Measurements from ENCODE around the gene DUSP28.
A peak's percentile ranks its signal among the peaks of the same experiment; 100 is the strongest.
"Not testable (repeated sequence)": the region's sequence is repeated elsewhere in the genome, so short reads cannot be mapped to it uniquely, and the experiment has no call there.

The DUSP28 gene

GRCh38 chr2:240528406-240529040 lies 31.6 kb upstream of the DUSP28 start:
- no peak for DNase-seq

- DNase-seq, result no peak
Observed at GRCh38 chr2:240529344-240529999, 30.7 kb upstream of the DUSP28 start.

GRCh38 chr2:240530181-240530580 lies 30.0 kb upstream of the DUSP28 start:
- DNase-seq, result no peak

- DNase-seq, result no peak
Observed at GRCh38 chr2:240531038-240531437, 29.1 kb upstream of the DUSP28 start.

DNA sequence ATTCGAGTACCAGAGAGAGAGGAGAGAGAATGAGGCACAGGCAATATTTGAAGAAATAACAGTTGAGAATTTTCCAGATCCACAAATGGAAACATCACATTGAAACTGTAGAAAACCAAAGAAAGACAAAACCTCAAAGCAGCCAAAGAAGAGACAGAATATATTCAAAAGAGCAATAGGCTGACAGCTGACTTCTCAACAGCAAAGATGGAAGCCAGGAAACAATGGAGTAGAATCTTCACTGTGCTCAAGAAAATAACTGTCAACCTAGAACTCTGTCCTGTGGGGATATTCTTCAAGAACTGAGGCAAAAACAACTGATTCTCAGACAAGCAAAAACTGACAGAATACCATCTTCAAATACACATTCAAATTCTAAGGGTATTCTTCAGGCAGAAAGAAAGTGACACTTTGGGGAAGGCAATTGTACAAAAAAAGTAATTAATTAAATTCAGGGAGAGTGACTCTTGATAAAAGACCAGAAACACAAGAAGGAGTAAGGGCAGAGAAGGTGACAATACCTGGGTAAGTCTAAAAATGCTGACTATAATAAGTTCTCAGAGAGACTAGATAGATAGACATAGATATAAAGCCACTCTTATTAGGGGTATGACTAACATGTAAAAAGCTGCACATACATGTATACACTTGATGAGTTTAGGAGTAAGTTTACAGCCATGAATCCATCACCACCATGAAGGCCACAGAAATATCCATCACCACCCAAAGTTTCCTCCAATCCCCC lies 28.0 kb upstream of the DUSP28 start:
- DNase-seq, result no peak

DNA sequence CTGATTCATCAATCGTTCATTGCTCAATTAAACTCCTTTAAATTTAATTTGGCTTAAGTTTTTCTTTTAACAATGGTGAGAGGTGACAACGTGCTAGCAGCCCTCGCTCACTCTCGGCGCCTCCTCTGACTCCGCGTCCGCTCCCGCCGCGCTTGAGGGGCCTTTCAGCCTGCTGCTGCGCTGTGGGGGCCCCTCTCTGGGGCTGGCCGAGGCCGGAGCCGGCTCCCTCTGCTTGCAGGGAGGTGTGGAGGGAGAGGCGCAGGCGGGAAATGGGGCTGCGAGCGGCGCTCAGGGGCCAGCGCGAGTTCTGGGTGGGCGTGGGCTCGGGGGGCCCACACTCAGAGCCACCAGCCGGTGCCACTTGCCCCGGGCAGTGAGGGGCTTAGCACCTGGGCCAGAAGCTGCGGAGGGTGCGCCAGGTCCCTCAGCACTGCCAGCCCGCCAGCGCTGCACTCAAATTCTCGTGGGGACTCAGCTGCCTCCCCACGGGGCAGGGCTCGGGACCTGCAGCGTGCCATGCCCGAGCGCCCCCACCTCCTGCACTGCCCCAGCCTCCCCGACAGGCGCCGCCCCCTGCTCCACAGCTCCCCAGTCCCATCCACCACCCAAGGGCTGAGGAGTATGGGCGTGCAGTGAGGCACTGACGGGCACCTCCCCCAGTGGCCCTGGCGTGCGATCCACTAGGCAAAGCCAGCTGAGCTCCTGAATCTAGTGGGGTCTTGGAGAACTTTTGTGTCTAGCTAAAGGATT lies 22.0 kb upstream of the DUSP28 start:
- DNase-seq, result no peak

- not testable (repeated sequence) for DNase-seq
Observed at GRCh38 chr2:240539101-240539500, 21.1 kb upstream of the DUSP28 start.

GRCh38 chr2:240539906-240540305 lies 20.3 kb upstream of the DUSP28 start:
- DNase-seq, result no peak

- no peak for DNase-seq
Observed at GRCh38 chr2:240551288-240551687, 8.9 kb upstream of the DUSP28 start.

DNA sequence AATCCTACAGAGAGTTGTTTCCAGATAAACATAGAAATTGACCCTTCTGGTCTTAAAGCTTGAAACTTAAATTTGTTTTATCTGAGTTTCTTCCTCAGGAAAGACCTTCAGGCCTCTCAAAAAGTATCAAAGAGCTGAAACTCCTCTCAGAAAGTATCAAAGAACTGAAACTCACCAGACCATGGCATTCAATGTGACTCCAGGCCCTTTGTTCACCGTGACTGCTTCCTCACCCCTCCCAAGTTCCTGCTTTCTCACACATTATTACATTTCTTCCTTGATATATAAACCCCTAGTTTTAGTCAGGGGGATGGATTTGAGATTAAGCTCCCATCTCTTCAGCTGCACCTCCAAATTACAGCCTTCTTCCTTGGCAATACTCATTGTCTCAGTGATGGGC lies 8.3 kb upstream of the DUSP28 start:
- DNase-seq, result no peak

GRCh38 chr2:240553956-240554480 lies 6.1 kb upstream of the DUSP28 start:
- DNase-seq, result no peak

GRCh38 chr2:240554767-240555493 lies 5.2 kb upstream of the DUSP28 start:
- DNase-seq, result no peak

DNA sequence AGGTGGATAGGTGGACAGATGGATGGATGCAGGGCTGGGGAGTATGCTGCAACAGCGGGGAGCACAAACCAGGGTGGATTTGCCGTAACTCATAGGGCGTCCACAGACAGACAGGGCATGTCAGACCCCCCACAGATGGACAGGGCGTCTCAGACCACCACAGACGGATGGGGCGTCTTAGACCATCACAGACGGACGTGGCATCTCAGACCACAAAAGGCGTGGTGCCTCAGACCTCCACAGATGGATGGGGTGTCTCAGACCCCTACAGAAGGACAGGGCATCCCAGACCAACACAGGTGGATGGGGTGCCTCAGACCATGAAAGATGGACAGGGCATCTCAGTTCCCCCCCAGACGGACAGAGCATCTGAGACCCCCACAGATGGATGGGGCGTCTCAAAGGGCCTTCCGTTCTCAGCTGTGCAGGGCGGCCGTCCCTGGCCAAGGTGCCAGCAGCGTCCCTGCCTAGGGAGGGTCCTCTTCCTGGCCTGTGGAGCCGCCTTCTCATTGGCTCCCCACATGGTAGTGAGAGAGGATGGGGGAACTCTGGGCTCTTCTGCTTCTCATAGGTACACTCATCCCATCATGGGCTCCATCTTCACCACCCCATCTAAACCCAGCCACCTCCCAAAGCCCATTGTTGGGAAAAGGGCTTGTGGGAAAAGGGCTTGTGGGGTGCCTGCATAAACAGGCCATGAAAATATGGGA lies 4.5 kb upstream of the DUSP28 start:
- DNase-seq, result no peak

GRCh38 chr2:240556553-240557100 lies 3.5 kb upstream of the DUSP28 start:
- DNase-seq, result no peak

GRCh38 chr2:240557101-240557751 lies 2.9 kb upstream of the DUSP28 start:
- no peak for DNase-seq

GRCh38 chr2:240557808-240558207 lies 2.3 kb upstream of the DUSP28 start, which contains the start of gene ANKMY1:
TSS of gene ANKMY1 (minus strand) at chr2:240557988. CDS start at chr2:240557335, 653 bp downstream.
- peak; percentile 2 for DNase-seq

- DNase-seq, result no peak
Observed at GRCh38 chr2:240558236-240558761, 1.9 kb upstream of the DUSP28 start.

DNA sequence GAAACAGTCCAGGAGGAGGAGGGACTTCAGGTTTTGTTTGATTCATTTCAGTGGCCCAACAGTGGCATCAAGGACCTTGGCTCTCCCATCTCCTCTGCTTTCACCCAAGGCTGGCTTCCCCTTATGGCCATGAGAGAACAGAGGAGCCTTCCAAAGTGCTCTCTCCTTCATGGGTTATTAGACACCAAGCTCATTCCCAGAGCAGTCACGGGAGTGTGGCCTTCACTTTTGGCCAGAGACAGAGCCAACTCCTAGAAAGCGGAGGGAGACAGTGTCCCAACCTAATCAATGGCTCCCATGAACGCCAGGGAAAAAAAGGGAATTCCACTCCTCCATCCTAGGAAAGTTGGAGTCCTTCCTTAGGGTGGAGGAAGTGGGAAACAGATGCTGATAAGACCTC lies 871 bp upstream of the DUSP28 start:
- DNase-seq, result no peak

DNA sequence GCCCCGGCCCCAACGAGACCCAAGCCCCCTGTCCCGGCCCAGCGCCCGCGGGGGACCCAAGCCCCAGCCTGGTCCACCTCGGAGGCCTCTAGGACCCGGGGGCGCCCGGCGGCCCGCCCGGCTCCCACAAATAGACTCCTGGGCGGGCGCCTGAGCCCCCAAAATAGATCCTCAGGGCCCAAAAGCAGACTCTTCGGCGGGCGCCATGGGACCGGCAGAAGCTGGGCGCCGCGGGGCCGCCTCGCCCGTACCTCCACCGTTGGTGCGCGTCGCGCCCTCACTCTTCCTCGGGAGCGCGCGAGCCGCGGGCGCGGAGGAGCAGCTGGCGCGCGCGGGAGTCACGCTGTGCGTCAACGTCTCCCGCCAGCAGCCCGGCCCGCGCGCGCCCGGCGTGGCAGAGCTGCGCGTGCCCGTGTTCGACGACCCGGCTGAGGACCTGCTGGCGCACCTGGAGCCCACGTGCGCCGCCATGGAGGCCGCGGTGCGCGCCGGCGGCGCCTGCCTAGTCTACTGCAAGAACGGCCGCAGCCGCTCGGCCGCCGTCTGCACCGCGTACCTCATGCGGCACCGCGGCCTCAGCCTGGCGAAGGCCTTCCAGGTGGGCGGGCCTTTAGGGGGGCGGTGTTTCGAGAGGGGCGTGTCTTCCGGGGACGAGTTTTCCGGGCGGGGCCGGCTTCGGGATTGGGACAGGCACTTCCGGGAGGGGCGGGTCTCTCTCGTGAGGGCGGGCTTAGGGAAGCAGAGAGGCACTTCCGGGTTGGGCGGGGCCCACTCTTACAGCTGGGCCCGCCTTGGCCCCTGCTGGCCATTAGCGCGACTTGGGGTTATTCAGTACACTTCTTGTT lies 545 bp downstream of the DUSP28 start:
- DNase-seq, result peak; percentile 93
